ENCODE results near the gene ARHGAP15.

ARHGAP15 gene

GRCh38 chr2:143468341-143468888 is 339.2 kb downstream of the ARHGAP15 start:
- Histone ChIP-seq H3K27ac (no peak overlapping the region), H3K4me2 (peak overlapping the region; percentile 42)
- TF ChIP-seq CTCF (conservative IDR thresholded peaks at IDR 0.05; ENCODE audit: low read depth, low read length) = no peak

GRCh38 chr2:143469323-143469722 is 340.1 kb downstream of the ARHGAP15 start:
- Histone ChIP-seq H3K36me3 (ENCODE audit: insufficient read depth) (no peaks in the 10 kb centered on the region), H4K20me1 (ENCODE audit: insufficient read depth) (no peaks in the 10 kb centered on the region), H2AFZ (ENCODE audit: low read depth) (no peak overlapping the region), H3K27ac (no peak overlapping the region), H3K9ac (no peak overlapping the region), H3K4me1 (ENCODE audit: low read depth, poor library complexity, severe bottlenecking) (peaks cover 31% of the 10 kb centered on the region), H3K4me2 (peak overlapping the region; percentile 42), H3K4me3 (IDR thresholded peaks at IDR 0.05; ENCODE audit: insufficient read depth, low read depth, low read length) (no peak overlapping the region), H3K27me3 (ENCODE audit: insufficient read depth, low read depth) (no peaks in the 10 kb centered on the region), H3K79me2 (ENCODE audit: insufficient read depth, low read depth) (no peaks in the 10 kb centered on the region)
- TF ChIP-seq CTCF (conservative IDR thresholded peaks at IDR 0.05; ENCODE audit: low read depth, low read length) = no peak

More at GRCh38 chr2:143468341-143468888, 339.2 kb downstream of the ARHGAP15 start:
- H3K36me3 ChIP-seq (ENCODE audit: insufficient read depth) = no peaks in the 10 kb centered on the region
- no peak overlapping the region for H3K4me3 ChIP-seq (IDR thresholded peaks at IDR 0.05; ENCODE audit: insufficient read depth, low read depth, low read length)
- H3K27me3 ChIP-seq (ENCODE audit: insufficient read depth, low read depth) = no peaks in the 10 kb centered on the region
- H3K4me1 ChIP-seq (ENCODE audit: low read depth, poor library complexity, severe bottlenecking) = peaks cover 31% of the 10 kb centered on the region
- H3K79me2 ChIP-seq (ENCODE audit: insufficient read depth, low read depth) = no peaks in the 10 kb centered on the region
- no peak overlapping the region for H3K9ac ChIP-seq
- no peaks in the 10 kb centered on the region for H4K20me1 ChIP-seq (ENCODE audit: insufficient read depth)
- H2AFZ ChIP-seq (ENCODE audit: low read depth) = no peak overlapping the region

GRCh38 chr2:143471550-143471949 is 342.3 kb downstream of the ARHGAP15 start:
- Histone ChIP-seq H3K4me1 (ENCODE audit: low read depth, poor library complexity, severe bottlenecking) (peaks cover 30% of the 10 kb centered on the region), H3K79me2 (ENCODE audit: insufficient read depth, low read depth) (no peaks in the 10 kb centered on the region)
- TF ChIP-seq CTCF (conservative IDR thresholded peaks at IDR 0.05; ENCODE audit: low read depth, low read length) = no peak

GRCh38 chr2:143473216-143473615 is 344.0 kb downstream of the ARHGAP15 start:
- no peaks in the 10 kb centered on the region for H4K20me1 ChIP-seq (ENCODE audit: insufficient read depth)
- H3K36me3 ChIP-seq (ENCODE audit: insufficient read depth) = no peaks in the 10 kb centered on the region
- H3K27ac ChIP-seq = no peak overlapping the region
- no peaks in the 10 kb centered on the region for H3K27me3 ChIP-seq (ENCODE audit: insufficient read depth, low read depth)
- peaks cover 13% of the 10 kb centered on the region for H3K4me1 ChIP-seq (ENCODE audit: low read depth, poor library complexity, severe bottlenecking)
- no peak overlapping the region for H3K4me3 ChIP-seq (IDR thresholded peaks at IDR 0.05; ENCODE audit: insufficient read depth, low read depth, low read length)
- H3K79me2 ChIP-seq (ENCODE audit: insufficient read depth, low read depth) = no peaks in the 10 kb centered on the region
- no peak overlapping the region for H3K4me2 ChIP-seq
- H3K9ac ChIP-seq = no peak overlapping the region
- no peak for TF ChIP-seq CTCF (conservative IDR thresholded peaks at IDR 0.05; ENCODE audit: low read depth, low read length)
- H2AFZ ChIP-seq (ENCODE audit: low read depth) = no peak overlapping the region

More at GRCh38 chr2:143471550-143471949, 342.3 kb downstream of the ARHGAP15 start:
- Histone ChIP-seq H3K4me3 (IDR thresholded peaks at IDR 0.05; ENCODE audit: insufficient read depth, low read depth, low read length) (no peak overlapping the region), H3K4me2 (no peak overlapping the region), H3K9ac (no peak overlapping the region), H4K20me1 (ENCODE audit: insufficient read depth) (no peaks in the 10 kb centered on the region), H3K27ac (no peak overlapping the region), H3K36me3 (ENCODE audit: insufficient read depth) (no peaks in the 10 kb centered on the region), H2AFZ (ENCODE audit: low read depth) (no peak overlapping the region), H3K27me3 (ENCODE audit: insufficient read depth, low read depth) (no peaks in the 10 kb centered on the region)

Data from KMS-11 (cell line).